ENCODE results near the gene OR51A4. TPM values are rescaled to one million over a fixed set of nuclear protein-coding genes. Genes with fewer than 3 reads are reported as not detected.
"Not testable (repeated sequence)": the region's sequence is repeated elsewhere in the genome, so short reads cannot be mapped to it uniquely, and the experiment has no call there.

Gene OR51A4
- total RNA-seq: not detected
- long read RNA-seq: 0 reads

GRCh38 chr11:4947505-4947904 is at the start of gene OR51A4:
Gene OR51A4 (minus strand): TSS chr11:4947605. CDS start chr11:4947100, 505 bp downstream.
- ATAC-seq (no peak), DNase-seq (no peak)
- intact Hi-C loops (cut with DNase I, micrococcal nuclease): no loop called here

- ATAC-seq: no peak
- intact Hi-C loops (cut with DNase I, micrococcal nuclease): no loop called here
- no peak for DNase-seq
Observed at GRCh38 chr11:4994551-4994950, 47.1 kb upstream of the OR51A4 start, which contains the start of gene OR51L1. Gene OR51L1 (plus strand): TSS chr11:4994851. CDS start chr11:4998983, 4,132 bp downstream.

DNA sequence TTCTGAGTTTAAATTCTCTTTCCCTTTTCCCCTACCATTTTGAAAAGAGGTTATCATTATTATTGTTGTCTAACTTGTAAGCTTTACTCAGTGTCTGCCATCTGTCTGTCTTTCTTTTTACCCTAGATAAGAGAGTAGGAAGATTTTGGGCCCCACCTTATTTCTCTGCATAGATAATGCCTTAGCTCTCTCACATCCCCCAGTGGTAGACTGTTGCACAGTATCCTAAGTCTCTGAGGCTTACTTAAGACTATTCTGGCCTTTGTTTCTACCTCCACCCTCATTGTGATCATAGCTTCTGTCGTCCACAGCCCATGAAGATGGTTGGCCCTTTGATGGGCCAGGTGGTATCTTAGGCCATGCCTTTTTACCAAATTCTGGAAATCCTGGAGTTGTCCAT is 43.7 kb upstream of the OR51A4 start:
- peak; percentile 28 for ATAC-seq
- intact Hi-C loops (cut with DNase I, micrococcal nuclease): no loop called here

GRCh38 chr11:4983841-4984240 is 36.4 kb upstream of the OR51A4 start:
- DNase-seq (no peak), ATAC-seq (no peak)
- intact Hi-C loops (cut with DNase I, micrococcal nuclease): no loop called here

More for the DNA sequence above, 43.7 kb upstream of the OR51A4 start:
- DNase-seq: no peak

DNA sequence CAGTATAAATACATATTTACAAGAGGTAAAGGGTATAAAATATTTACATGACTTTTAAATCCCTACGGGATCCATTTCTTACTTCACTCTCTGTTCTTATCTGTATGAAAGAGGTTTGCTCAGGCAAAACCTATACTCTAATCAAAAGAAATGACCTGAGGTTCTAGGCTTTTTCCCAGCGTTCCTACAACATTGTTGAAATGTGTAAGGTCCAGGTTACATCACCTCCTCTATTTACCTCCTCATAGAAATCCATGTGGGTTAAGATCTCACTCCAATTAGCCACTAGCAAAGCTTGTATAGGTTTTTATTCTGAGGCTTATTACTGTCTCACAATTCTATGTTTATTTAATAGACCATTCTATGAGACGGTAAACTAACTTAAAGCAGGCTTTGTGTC is 35.3 kb upstream of the OR51A4 start:
- intact Hi-C loops (cut with DNase I, micrococcal nuclease): no loop called here
- DNase-seq: no peak
- no peak for ATAC-seq

DNA sequence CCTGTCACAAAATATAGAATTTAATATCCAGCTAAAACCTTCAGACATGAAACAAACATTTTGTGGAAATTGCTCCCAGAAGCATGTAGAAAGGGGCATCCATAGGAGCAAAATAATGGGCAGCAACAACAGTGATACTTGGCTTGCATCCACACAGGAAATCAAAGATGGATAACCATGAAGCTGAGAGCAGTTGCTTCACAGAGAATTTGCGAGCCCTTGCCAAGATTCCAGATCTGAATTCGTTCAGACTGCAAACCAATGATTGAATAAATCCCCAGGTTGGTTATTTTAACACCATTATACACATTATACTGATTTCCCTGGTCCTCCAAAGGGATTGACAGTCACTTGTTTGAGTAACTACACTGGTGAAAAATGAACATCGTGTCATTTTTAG is 31.6 kb upstream of the OR51A4 start:
- DNase-seq (no peak), ATAC-seq (no peak)
- intact Hi-C loops (cut with DNase I, micrococcal nuclease): no loop called here

DNA sequence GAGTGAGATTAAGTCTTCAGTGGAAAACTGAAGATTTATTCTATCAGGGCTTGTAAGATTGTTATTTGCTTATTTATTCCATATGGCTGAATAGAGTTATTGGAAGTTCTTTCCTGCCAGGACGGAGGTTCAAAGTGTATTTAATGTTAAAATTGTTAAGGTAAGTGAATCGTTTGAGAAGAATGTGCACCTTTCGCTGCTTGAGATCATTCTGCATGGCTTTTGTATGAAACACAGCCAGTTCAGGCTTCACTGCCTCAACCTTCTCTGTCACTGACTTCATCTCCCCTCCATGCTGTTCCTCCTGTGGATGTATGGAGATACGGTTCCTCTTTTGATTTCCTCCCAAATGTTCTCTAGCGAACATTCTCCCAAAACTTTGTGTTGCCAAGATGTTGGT is 28.0 kb upstream of the OR51A4 start:
- ATAC-seq (no peak), DNase-seq (no peak)
- intact Hi-C loops (cut with DNase I, micrococcal nuclease): no loop called here

DNA sequence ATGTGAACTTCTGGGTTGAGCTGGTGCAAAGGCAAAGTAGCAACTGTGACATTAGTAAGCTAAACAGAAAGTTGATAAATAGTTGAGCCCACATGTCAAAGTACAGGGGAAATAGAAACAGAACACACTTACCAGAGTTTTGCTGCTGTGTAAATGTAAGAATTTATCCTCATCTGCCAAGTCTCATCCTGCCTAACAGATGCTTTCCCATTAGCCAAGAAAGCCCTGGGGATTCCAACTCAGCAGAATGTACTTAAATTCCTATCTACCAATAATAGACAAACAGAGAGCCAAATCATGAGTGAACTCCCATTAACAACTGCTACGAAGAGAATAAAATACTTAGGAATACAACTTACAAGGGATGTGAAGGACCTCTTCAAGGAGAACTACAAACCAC is 15.4 kb upstream of the OR51A4 start:
- ATAC-seq: no peak
- intact Hi-C loops (cut with DNase I, micrococcal nuclease): no loop called here
- DNase-seq: no peak

- ATAC-seq (peak; percentile 24), DNase-seq (no peak)
- intact Hi-C loops (cut with DNase I, micrococcal nuclease): no loop called here
Observed at GRCh38 chr11:4960877-4961276, 13.5 kb upstream of the OR51A4 start.

DNA sequence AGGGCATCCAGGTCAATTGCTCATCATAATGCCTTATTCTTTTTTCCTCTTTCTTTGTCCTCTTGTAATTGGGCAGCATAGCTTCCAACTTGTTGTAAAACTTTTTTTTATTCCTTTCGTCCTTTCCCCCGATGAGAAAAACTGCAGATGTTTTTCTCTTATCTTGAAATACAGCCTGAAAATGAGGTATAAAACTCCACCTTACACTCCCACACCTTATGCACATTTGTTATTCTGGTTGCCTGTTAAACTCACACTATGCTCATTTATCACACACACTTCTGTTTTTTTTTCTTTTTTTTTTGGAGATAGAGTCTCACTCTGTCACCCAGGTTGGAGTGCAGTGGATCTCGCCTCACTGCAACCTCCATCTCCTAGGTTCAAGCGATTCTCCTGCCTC is 10.0 kb upstream of the OR51A4 start:
- DNase-seq: no peak

GRCh38 chr11:4955613-4956012 is 8.2 kb upstream of the OR51A4 start, which contains the start of gene OR51A2:
Gene OR51A2 (minus strand): TSS chr11:4955713. CDS start chr11:4955713, 0 bp downstream.
- DNase-seq; ATAC-seq; intact Hi-C loops (cut with DNase I, micrococcal nuclease): not testable (repeated sequence)

More for the DNA sequence above, 10.0 kb upstream of the OR51A4 start:
- peak; percentile 37 for ATAC-seq
- intact Hi-C loops (cut with DNase I, micrococcal nuclease): no loop called here

GRCh38 chr11:4936745-4937144 is 10.7 kb downstream of the OR51A4 start:
- DNase-seq (no peak), ATAC-seq (no peak)
- intact Hi-C loops (cut with DNase I, micrococcal nuclease): no loop called here

- no peak for DNase-seq
- ATAC-seq: no peak
- intact Hi-C loops (cut with DNase I, micrococcal nuclease): no loop called here
Observed at GRCh38 chr11:4932751-4933150, 14.7 kb downstream of the OR51A4 start.

- no peak for ATAC-seq
- intact Hi-C loops (cut with DNase I, micrococcal nuclease): no loop called here
- no peak for DNase-seq
Observed at GRCh38 chr11:4926608-4927007, 20.8 kb downstream of the OR51A4 start.

DNA sequence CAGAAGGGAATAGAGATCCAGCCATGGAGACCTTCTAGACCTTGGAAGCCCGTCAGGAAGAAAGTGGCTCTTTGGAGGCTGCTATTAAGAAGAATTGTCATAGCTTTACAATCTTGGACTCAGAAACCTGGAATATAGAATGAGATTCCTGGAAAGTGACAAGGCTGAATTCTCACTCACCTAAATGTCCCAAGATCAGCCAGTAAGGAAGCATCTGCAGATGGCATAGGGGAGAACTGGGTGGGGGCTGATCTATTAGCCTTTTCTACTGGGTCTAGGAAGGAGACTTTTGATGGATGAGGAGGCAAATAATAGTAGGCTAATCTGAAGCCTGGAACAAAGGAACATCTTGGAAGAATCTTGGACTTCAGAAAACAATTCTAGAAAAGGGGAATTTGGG is 23.2 kb downstream of the OR51A4 start, which contains the start of gene OR51G1:
TSS of gene OR51G1 (minus strand) at position 101 of the 400 bp plus-strand sequence. CDS start at position 101, 0 bp downstream.
- ATAC-seq (no peak), DNase-seq (no peak)
- intact Hi-C loops (cut with DNase I, micrococcal nuclease): no loop called here

DNA sequence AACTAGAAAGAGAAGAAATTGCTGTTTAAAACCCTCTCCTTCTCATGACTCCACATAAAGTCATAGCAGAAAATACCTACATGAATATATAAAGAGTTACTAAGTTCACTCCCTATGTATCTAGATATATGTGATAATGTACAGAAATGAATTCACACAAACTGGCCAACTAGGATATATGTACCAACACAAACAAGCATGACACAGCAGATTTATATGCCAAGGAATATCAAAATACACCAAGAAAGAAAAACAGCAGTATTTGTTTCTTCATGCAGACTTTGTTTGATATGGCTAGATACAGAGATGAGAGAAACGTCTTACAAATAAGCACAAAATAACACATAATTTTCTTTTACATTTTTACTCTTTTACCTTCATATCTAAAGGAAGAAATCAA is 25.1 kb downstream of the OR51A4 start:
- intact Hi-C loops (cut with DNase I, micrococcal nuclease): no loop called here
- no peak for DNase-seq
- no peak for ATAC-seq

- intact Hi-C loops (cut with DNase I, micrococcal nuclease): no loop called here
- DNase-seq (no peak), ATAC-seq (no peak)
Observed at GRCh38 chr11:4921796-4922195, 25.6 kb downstream of the OR51A4 start.

- intact Hi-C loops (cut with DNase I, micrococcal nuclease): no loop called here
- DNase-seq (no peak), ATAC-seq (no peak)
Observed at GRCh38 chr11:4919250-4919649, 28.2 kb downstream of the OR51A4 start, which contains the start of gene OR51G2. Gene OR51G2 (minus strand): TSS chr11:4919350. CDS start chr11:4915663, 3,687 bp downstream.

GRCh38 chr11:4916581-4916980 is 30.8 kb downstream of the OR51A4 start:
- no peak for DNase-seq
- intact Hi-C loops (cut with DNase I, micrococcal nuclease): no loop called here
- no peak for ATAC-seq

DNA sequence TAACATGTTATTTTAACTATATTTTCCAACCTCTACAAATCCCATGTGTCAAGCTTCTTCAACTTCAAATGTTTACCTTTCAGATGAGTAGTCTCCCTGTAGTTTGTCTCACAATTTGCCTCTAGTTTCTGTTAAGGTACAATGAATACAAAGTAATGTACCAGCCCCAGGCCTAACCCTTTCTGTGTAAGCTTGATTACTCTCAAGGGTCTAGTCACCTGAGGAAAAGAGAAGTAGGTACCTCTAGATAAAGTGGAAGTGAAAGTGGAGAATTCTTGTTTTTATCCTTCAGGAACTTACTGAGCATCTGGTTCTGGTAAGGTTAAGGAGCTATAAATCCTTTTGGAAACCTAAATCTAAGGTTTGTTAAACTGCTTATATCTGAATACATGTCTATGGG is 43.9 kb downstream of the OR51A4 start, which contains the start of gene OR51A7:
TSS of gene OR51A7 (plus strand) at position 300 of the 400 bp plus-strand sequence. CDS start 3,587 bp downstream, outside the sequence.
- intact Hi-C loops (cut with DNase I, micrococcal nuclease): no loop called here
- DNase-seq (no peak), ATAC-seq (no peak)

All from left colon (tissue), 2 donors.